Ishikawa (cell line): ENCODE results near the gene CEP120.

Experiments used
- CEBPB ChIP-seq: IDR thresholded peaks from 2 replicates; pipeline ENCODE4 v1.6.1; 2012
- EGR1 ChIP-seq: IDR thresholded peaks from 2 replicates; pipeline ENCODE4 v1.6.1; 2012
- EP300 ChIP-seq: IDR thresholded peaks from 2 replicates; pipeline ENCODE4 v1.6.1; 2012; ENCODE audit warnings: borderline replicate concordance
- FOXM1 ChIP-seq: IDR thresholded peaks from 2 replicates; pipeline ENCODE4 v1.6.1; 2012; ENCODE audit warnings: low read depth, borderline replicate concordance
- NFIC ChIP-seq: IDR thresholded peaks from 2 replicates; pipeline ENCODE4 v1.6.1; 2012
- RAD21 ChIP-seq: IDR thresholded peaks from 2 replicates; pipeline ENCODE4 v1.6.1; 2012; ENCODE audit warnings: low read depth
- REST ChIP-seq: IDR thresholded peaks from 2 replicates; pipeline ENCODE4 v1.6.1; 2012; ENCODE audit warnings: low read depth, mild to moderate bottlenecking
- TAF1 ChIP-seq: IDR thresholded peaks from 2 replicates; pipeline ENCODE4 v1.6.1; 2012; ENCODE audit warnings: low read depth, mild to moderate bottlenecking
- TCF12 ChIP-seq: IDR thresholded peaks from 2 replicates; pipeline ENCODE4 v1.6.1; 2012; ENCODE audit warnings: low read depth
- TEAD4 ChIP-seq: IDR thresholded peaks from 2 replicates; pipeline ENCODE4 v1.6.1; 2012
- YY1 ChIP-seq: IDR thresholded peaks from 2 replicates; pipeline ENCODE4 v1.6.1; 2012; ENCODE audit warnings: low read depth
- ZBTB7A ChIP-seq: IDR thresholded peaks from 2 replicates; pipeline ENCODE4 v1.6.1; 2012; ENCODE audit warnings: low read depth
- TF ChIP-seq, protein P1 (sequence below): IDR thresholded peaks from 2 replicates; pipeline ENCODE4 v1.6.1; 2012
- TF ChIP-seq, protein P2 (sequence below): IDR thresholded peaks from 2 replicates; pipeline ENCODE4 v1.6.1; 2012

Gene CEP120

DNA sequence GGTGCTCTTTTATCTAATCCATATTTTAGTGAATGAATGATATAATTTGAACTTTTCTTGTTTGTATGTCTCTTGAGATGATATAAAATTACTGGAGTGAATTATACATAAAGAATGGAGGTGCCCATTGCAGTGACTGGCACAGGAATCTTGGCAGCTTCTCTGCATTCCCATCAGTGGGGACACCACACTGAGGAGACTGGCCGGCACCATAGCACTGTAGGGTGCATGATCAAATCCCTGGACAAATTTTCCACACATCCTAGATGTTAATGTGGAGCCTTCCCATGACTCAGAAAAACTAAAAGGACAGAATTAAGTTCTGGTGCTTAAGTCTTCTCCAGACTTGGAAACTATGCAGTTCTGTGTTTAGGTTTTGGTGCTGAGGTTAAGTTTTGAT lies 124.1 kb downstream of the CEP120 start:
- TF ChIP-seq, protein P1, sequence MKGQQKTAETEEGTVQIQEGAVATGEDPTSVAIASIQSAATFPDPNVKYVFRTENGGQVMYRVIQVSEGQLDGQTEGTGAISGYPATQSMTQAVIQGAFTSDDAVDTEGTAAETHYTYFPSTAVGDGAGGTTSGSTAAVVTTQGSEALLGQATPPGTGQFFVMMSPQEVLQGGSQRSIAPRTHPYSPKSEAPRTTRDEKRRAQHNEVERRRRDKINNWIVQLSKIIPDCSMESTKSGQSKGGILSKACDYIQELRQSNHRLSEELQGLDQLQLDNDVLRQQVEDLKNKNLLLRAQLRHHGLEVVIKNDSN, result no peak
- TF ChIP-seq TAF1 (no peak), TCF12 (no peak), FOXM1 (no peak), RAD21 (no peak), TEAD4 (no peak)

DNA sequence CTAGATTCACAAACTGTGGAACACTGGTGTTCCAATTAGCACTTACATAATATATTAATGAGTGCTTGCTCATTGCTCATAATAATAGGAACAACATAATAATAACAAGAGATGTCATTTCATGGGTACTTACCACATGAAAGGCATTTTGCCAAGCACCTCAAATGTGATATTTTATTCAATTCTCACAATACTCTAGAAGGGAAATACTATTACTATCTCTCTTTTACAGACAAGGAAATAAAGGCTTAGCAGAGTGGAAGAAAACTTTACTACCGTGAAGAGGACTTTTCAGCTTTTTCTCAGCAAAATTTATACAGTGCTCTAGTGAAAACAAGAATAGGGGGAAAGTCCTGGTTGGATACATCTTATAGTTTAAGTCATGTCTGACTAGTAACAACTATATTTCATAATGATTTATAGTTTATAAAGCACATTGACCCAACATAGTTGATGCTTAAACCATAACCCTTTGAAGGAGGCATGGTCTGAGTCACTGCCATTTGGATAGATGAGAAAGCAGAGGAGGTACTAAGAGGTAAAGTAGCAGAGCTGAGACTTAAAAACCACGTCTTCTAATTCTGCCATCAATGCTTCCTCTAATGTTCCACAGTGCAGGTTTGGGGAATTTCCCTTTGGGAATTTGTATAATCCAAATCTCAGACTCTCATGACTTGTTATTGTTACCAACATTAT lies 124.7 kb downstream of the CEP120 start:
- no peak for TF ChIP-seq TAF1
- TF ChIP-seq EGR1, result no peak
- TF ChIP-seq FOXM1, result no peak
- TF ChIP-seq CEBPB, result no peak
- TF ChIP-seq, protein P2, sequence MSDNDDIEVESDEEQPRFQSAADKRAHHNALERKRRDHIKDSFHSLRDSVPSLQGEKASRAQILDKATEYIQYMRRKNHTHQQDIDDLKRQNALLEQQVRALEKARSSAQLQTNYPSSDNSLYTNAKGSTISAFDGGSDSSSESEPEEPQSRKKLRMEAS, result no peak
- no peak for TF ChIP-seq REST
- TF ChIP-seq, protein P1, result no peak

DNA sequence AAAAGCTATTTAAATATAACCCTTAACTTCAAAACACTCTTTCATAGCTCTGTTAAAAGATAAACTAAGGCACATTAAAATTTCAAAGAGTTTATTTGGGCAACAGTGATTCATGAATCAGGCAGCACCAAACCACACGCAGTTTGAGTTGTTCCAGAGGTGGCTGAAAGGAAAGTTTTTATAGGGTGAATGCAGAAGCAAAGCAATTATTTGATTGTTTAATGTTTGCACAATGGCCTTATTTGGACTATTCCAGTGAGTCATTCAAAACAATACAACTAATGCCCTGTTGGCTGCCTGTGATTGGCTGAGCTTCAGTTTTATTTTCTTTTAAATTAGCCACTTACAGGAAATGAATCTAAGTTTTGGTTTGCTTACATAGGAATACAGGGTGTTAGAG lies 125.3 kb downstream of the CEP120 start:
- TF ChIP-seq EGR1, result no peak
- no peak for TF ChIP-seq TCF12
- TF ChIP-seq, protein P2, result no peak
- TF ChIP-seq RAD21, result no peak
- no peak for TF ChIP-seq YY1
- no peak for TF ChIP-seq EP300
- TF ChIP-seq NFIC, result no peak
- TF ChIP-seq TAF1, result no peak
- no peak for TF ChIP-seq TEAD4
- TF ChIP-seq, protein P1, result no peak
- no peak for TF ChIP-seq REST

GRCh38 chr5:123297198-123297831 lies 125.9 kb downstream of the CEP120 start:
- TF ChIP-seq EGR1 (no peak), TCF12 (no peak), EP300 (no peak), ZBTB7A (no peak)
- TF ChIP-seq, protein P1, result no peak
